ENCODE results near the gene GSAP. TPM values are rescaled to one million over a fixed set of nuclear protein-coding genes. Genes with fewer than 3 reads are reported as not detected.

Gene GSAP
- total RNA-seq, 1 experiment from 2014 or later: 0.85 TPM

DNA sequence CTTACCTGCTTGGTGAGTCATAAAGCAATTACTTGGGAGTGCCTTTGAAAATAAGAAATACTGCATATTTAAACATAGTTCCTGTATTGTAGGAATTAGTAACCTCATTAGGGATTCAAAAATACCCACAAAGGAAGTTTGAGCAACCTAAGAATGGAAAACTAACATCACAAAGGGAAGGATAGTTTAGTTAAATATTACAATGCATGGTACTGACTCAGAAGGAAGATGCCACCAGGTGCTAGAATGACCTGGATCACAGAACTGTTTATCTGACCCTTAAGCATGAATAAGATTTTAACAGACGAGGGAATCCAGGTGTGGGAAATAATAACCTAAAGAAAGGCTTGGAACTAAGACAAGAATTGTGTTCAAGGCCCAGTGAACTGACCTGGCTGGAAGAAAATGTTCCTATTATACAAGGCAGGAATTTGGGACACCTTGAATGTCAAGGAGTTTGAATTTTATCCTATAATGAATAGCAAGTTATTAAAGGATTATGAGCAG is 106.4 kb downstream of the GSAP start:
- no peak for DNase-seq (ENCODE audit: low read depth, low spot score)
- ATAC-seq: no peak
- in situ Hi-C loops (cut with HindIII; ENCODE audit: low pct_unique_long_range_greater_than_20kb, low sequenced_read_pairs) (no loop called here), intact Hi-C loops (cut with micrococcal nuclease; ENCODE audit: unreplicated experiment) (no loop called here)
- TF ChIP-seq TCF7L2 (IDR thresholded peaks at IDR 0.05; ENCODE audit: low read depth, low read length) (no peak), POLR2AphosphoS5 (IDR thresholded peaks at IDR 0.05; ENCODE audit: low read depth, low read length) (no peak), SIN3A (IDR thresholded peaks at IDR 0.05; ENCODE audit: borderline replicate concordance, insufficient read depth, low read depth, low read length) (no peak)
- TF ChIP-seq, protein P1, sequence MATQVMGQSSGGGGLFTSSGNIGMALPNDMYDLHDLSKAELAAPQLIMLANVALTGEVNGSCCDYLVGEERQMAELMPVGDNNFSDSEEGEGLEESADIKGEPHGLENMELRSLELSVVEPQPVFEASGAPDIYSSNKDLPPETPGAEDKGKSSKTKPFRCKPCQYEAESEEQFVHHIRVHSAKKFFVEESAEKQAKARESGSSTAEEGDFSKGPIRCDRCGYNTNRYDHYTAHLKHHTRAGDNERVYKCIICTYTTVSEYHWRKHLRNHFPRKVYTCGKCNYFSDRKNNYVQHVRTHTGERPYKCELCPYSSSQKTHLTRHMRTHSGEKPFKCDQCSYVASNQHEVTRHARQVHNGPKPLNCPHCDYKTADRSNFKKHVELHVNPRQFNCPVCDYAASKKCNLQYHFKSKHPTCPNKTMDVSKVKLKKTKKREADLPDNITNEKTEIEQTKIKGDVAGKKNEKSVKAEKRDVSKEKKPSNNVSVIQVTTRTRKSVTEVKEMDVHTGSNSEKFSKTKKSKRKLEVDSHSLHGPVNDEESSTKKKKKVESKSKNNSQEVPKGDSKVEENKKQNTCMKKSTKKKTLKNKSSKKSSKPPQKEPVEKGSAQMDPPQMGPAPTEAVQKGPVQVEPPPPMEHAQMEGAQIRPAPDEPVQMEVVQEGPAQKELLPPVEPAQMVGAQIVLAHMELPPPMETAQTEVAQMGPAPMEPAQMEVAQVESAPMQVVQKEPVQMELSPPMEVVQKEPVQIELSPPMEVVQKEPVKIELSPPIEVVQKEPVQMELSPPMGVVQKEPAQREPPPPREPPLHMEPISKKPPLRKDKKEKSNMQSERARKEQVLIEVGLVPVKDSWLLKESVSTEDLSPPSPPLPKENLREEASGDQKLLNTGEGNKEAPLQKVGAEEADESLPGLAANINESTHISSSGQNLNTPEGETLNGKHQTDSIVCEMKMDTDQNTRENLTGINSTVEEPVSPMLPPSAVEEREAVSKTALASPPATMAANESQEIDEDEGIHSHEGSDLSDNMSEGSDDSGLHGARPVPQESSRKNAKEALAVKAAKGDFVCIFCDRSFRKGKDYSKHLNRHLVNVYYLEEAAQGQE (IDR thresholded peaks at IDR 0.05; ENCODE audit: insufficient read depth in 1 of 2, low read depth in 2 of 2, low read length in 1 of 2): no peak
- TF ChIP-seq, protein P2, sequence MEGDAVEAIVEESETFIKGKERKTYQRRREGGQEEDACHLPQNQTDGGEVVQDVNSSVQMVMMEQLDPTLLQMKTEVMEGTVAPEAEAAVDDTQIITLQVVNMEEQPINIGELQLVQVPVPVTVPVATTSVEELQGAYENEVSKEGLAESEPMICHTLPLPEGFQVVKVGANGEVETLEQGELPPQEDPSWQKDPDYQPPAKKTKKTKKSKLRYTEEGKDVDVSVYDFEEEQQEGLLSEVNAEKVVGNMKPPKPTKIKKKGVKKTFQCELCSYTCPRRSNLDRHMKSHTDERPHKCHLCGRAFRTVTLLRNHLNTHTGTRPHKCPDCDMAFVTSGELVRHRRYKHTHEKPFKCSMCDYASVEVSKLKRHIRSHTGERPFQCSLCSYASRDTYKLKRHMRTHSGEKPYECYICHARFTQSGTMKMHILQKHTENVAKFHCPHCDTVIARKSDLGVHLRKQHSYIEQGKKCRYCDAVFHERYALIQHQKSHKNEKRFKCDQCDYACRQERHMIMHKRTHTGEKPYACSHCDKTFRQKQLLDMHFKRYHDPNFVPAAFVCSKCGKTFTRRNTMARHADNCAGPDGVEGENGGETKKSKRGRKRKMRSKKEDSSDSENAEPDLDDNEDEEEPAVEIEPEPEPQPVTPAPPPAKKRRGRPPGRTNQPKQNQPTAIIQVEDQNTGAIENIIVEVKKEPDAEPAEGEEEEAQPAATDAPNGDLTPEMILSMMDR (IDR thresholded peaks at IDR 0.05): no peak
- BruUV-seq (replicated peaks): no TSS peak
- no peaks in the 10 kb centered on the region for H3K36me3 ChIP-seq (ENCODE audit: control insufficient read depth, insufficient read depth, low read length)
- H3K4me3 ChIP-seq (ENCODE audit: low read depth in 2 of 2, low read length in 2 of 2): no peak overlapping the region
- no peaks in the 10 kb centered on the region for H3K4me1 ChIP-seq (ENCODE audit: control insufficient read depth, insufficient read depth, low read length)
- no peak overlapping the region for H3K27ac ChIP-seq (ENCODE audit: low read length)
- no peaks in the 10 kb centered on the region for H3K9me3 ChIP-seq (ENCODE audit: control insufficient read depth, insufficient read depth, low read depth, low read length)
- ChIA-PET POLR2A (no interaction called here), CTCF (no interaction called here)
- no peaks in the 10 kb centered on the region for H3K27me3 ChIP-seq (ENCODE audit: control insufficient read depth, insufficient read depth, low read length)

DNA sequence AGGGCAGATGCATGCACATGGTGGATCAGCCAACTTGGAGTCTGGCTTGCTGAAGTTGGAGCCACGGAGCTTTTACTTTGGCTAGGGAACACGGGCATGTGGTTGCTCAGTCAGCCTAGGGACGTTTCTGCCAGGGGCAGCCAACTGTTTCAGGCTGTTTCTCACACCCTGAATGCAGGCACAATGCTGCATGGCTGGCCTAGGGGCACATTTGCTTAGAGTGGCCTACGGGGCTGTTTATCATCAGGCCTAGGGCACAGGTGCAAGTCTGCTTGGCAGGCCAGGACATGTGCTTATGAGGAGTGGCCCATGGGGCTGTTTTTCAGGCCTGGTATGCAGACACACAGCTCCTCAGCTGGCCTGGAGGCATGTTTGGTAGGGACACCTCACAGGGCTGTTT is 107.4 kb downstream of the GSAP start:
- Histone ChIP-seq H3K36me3 (ENCODE audit: control insufficient read depth, insufficient read depth, low read length) (no peaks in the 10 kb centered on the region), H3K27ac (ENCODE audit: low read length) (no peak overlapping the region), H3K9me3 (ENCODE audit: control insufficient read depth, insufficient read depth, low read depth, low read length) (no peaks in the 10 kb centered on the region), H3K4me1 (ENCODE audit: control insufficient read depth, insufficient read depth, low read length) (no peaks in the 10 kb centered on the region), H3K4me3 (ENCODE audit: low read depth in 2 of 2, low read length in 2 of 2) (no peak overlapping the region), H3K27me3 (ENCODE audit: control insufficient read depth, insufficient read depth, low read length) (no peaks in the 10 kb centered on the region)
- in situ Hi-C loops (cut with HindIII; ENCODE audit: low pct_unique_long_range_greater_than_20kb, low sequenced_read_pairs) (no loop called here), intact Hi-C loops (cut with micrococcal nuclease; ENCODE audit: unreplicated experiment) (no loop called here)
- no peak for ATAC-seq
- TF ChIP-seq POLR2AphosphoS5 (IDR thresholded peaks at IDR 0.05; ENCODE audit: low read depth, low read length) (no peak), TCF7L2 (IDR thresholded peaks at IDR 0.05; ENCODE audit: low read depth, low read length) (no peak), SIN3A (IDR thresholded peaks at IDR 0.05; ENCODE audit: borderline replicate concordance, insufficient read depth, low read depth, low read length) (no peak)
- TF ChIP-seq, protein P2 (IDR thresholded peaks at IDR 0.05): no peak
- TF ChIP-seq, protein P1 (IDR thresholded peaks at IDR 0.05; ENCODE audit: insufficient read depth in 1 of 2, low read depth in 2 of 2, low read length in 1 of 2): no peak
- CTCF ChIA-PET: no interaction called here
- no peak for DNase-seq (ENCODE audit: low read depth, low spot score)
- POLR2A ChIA-PET: no interaction called here
- no TSS peak for BruUV-seq (replicated peaks)

Measured in Panc1 (cell line).